ENCODE results near the gene KRTAP5-5.

KRTAP5-5 gene

DNA sequence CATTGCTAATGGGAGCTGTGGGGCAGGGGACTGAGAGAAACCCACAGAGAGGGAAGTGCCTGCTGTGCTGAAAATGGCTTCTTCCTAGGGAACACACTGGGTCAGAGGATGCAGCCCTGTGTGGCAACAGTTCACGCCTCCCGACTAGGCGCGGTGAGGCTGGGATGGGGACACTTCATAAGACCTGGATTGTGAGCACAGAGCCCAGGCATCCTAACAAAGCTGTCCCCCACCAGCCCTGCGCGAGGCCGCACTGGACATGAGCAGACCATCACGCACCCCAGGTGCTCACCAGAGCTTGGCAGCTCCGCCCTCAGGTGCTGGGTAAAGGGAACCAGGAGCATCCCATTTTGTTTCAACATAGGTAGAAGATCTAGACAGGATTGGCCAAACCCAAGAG, 5.9 kb upstream of the KRTAP5-5 start:
- Histone ChIP-seq H3K9me3 (ENCODE audit: low read length) (no peaks in the 10 kb centered on the region), H2AFZ (ENCODE audit: low read depth, low read length) (no peak overlapping the region), H3K4me3 (ENCODE audit: low read length) (no peak overlapping the region), H3K4me1 (ENCODE audit: insufficient read depth, low read length) (no peaks in the 10 kb centered on the region), H3K36me3 (ENCODE audit: insufficient read depth, low read length) (no peaks in the 10 kb centered on the region), H3K27me3 (ENCODE audit: insufficient read depth, low read length) (peaks cover 9% of the 10 kb centered on the region)

DNA sequence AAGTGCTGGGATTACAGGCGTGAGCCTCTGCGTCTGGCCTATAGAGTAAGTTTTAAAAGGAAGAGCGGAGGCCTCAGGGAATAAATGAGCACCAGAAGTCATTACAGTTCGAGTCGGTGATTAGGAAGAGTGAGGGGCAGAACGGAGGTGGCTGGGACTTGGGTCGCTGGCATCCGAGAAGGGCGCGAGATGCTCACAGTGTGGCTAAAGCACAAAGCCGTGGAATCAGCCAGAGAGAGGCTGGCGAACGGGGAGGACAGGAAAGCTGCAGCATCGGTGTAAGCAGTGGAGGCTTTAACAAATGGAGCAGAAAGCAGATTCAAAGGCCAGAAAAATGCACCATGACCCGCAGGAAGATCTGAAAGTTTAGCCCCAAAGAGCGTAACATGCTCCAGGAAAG, 5.0 kb upstream of the KRTAP5-5 start:
- no peak overlapping the region for H3K4me3 ChIP-seq (ENCODE audit: low read length)
- no peaks in the 10 kb centered on the region for H3K9me3 ChIP-seq (ENCODE audit: low read length)
- H3K36me3 ChIP-seq (ENCODE audit: insufficient read depth, low read length), result no peaks in the 10 kb centered on the region
- no peak overlapping the region for H2AFZ ChIP-seq (ENCODE audit: low read depth, low read length)
- H3K4me1 ChIP-seq (ENCODE audit: insufficient read depth, low read length), result peaks cover 2% of the 10 kb centered on the region
- peaks cover 9% of the 10 kb centered on the region for H3K27me3 ChIP-seq (ENCODE audit: insufficient read depth, low read length)

DNA sequence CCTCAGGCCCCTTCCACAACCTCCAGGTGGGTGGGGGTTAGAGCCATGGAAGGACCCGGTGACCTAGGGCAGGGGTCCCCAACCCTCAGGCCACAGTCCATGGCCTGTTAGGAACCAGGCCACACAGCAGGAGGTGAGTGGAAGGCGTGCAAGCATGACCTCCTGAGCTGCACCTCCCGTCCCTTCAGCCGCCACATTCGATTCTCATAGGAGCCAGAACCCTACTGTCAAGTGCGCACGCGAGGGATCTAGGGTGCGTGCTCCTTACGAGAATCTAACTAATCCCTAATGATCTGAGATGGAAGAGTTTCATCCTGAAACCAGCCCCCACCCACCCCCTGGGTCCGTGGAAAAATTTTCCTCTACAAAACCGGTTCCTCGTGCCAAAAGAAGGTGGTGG, 4.0 kb upstream of the KRTAP5-5 start:
- H3K27me3 ChIP-seq (ENCODE audit: insufficient read depth, low read length), result peaks cover 11% of the 10 kb centered on the region
- no peak overlapping the region for H2AFZ ChIP-seq (ENCODE audit: low read depth, low read length)
- H3K9me3 ChIP-seq (ENCODE audit: low read length), result no peaks in the 10 kb centered on the region
- H3K36me3 ChIP-seq (ENCODE audit: insufficient read depth, low read length), result no peaks in the 10 kb centered on the region
- H3K4me1 ChIP-seq (ENCODE audit: insufficient read depth, low read length), result peaks cover 2% of the 10 kb centered on the region
- H3K4me3 ChIP-seq (ENCODE audit: low read length), result no peak overlapping the region

DNA sequence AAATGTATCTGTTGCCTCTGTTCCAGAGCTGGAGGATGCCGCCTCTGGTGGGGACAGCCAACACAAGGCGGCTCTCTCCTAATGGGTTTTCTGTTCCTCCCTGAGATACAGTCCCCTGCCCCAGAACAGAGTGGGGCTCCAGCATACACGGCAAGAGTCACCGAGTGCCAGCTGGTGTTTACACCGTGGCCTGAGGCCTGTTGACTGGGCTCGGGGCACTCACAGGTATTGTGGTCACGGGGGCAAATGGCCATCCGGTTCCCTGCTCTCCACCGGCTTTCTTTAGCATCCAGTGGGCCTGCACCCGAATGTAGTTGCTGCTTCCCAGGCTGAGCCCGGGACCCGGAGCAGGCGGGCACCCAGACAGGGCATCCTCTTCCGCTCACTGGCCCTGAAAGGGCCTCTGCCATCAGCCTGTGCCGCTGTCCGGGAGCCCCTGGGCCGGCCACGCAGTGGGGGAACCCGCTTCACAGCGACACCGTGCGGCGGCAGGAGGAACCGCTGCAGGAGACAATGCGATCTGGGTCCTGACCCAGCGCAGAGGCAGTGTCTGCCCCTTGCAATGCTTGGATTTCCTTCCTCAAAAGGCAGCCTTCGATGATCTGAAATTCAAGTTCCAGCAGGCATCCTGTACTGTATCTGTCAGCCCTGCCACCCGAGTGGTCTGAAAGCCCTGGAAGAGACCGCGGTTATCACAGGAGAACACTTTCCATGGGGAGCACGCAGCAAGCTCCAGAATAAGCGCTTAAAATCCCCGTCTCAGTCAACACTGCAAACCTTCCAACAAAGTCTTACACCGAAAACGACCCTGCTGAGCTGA, 859 bp upstream of the KRTAP5-5 start:
- H3K36me3 ChIP-seq (ENCODE audit: insufficient read depth, low read length), result no peaks in the 10 kb centered on the region
- H3K9me3 ChIP-seq (ENCODE audit: low read length), result no peaks in the 10 kb centered on the region
- peaks cover 2% of the 10 kb centered on the region for H3K4me1 ChIP-seq (ENCODE audit: insufficient read depth, low read length)
- peaks cover 23% of the 10 kb centered on the region for H3K27me3 ChIP-seq (ENCODE audit: insufficient read depth, low read length)
- H3K4me3 ChIP-seq (ENCODE audit: low read length), result no peak overlapping the region
- H2AFZ ChIP-seq (ENCODE audit: low read depth, low read length), result no peak overlapping the region

- Histone ChIP-seq H3K4me1 (ENCODE audit: insufficient read depth, low read length) (peaks cover 2% of the 10 kb centered on the region), H3K9me3 (ENCODE audit: low read length) (no peaks in the 10 kb centered on the region), H3K36me3 (ENCODE audit: insufficient read depth, low read length) (no peaks in the 10 kb centered on the region), H2AFZ (ENCODE audit: low read depth, low read length) (no peak overlapping the region), H3K4me3 (ENCODE audit: low read length) (no peak overlapping the region), H3K27me3 (ENCODE audit: insufficient read depth, low read length) (peaks cover 20% of the 10 kb centered on the region)
Observed at GRCh38 chr11:1630271-1630670, 696 bp downstream of the KRTAP5-5 start.

DNA sequence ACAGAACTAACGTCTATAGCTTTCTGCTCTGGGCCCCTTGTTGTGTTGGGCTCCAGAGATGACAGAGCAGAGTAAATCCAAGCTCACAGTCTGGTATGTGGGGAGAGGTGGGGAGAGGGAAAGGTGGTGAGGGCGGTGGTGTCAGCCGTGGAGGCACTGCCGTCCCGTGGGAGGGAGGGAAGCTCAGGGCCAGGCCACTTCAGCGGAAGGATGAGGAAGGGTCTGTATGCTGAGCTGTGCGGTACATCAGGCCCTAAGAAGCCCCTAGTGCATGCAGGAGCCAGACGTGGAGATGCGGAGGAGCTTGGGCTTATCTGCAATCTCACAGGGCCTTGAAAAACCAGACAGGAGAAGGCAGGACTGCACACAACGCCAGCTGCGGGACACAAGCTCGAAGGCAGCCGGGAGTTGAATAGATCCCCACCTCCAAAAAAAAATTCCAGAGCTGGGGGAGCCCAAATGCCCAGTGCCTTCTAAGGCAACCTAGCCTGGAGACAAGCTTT, 1.5 kb downstream of the KRTAP5-5 start:
- Histone ChIP-seq H3K4me3 (ENCODE audit: low read length) (no peak overlapping the region), H3K9me3 (ENCODE audit: low read length) (no peaks in the 10 kb centered on the region), H3K27me3 (ENCODE audit: insufficient read depth, low read length) (peaks cover 14% of the 10 kb centered on the region), H2AFZ (ENCODE audit: low read depth, low read length) (no peak overlapping the region), H3K4me1 (ENCODE audit: insufficient read depth, low read length) (peaks cover 2% of the 10 kb centered on the region), H3K36me3 (ENCODE audit: insufficient read depth, low read length) (no peaks in the 10 kb centered on the region)

GRCh38 chr11:1632053-1632714, 2.6 kb downstream of the KRTAP5-5 start:
- Histone ChIP-seq H3K4me3 (ENCODE audit: low read length) (no peak overlapping the region), H3K9me3 (ENCODE audit: low read length) (no peaks in the 10 kb centered on the region), H2AFZ (ENCODE audit: low read depth, low read length) (no peak overlapping the region), H3K36me3 (ENCODE audit: insufficient read depth, low read length) (no peaks in the 10 kb centered on the region), H3K27me3 (ENCODE audit: insufficient read depth, low read length) (peaks cover 18% of the 10 kb centered on the region), H3K4me1 (ENCODE audit: insufficient read depth, low read length) (peaks cover 2% of the 10 kb centered on the region)

DNA sequence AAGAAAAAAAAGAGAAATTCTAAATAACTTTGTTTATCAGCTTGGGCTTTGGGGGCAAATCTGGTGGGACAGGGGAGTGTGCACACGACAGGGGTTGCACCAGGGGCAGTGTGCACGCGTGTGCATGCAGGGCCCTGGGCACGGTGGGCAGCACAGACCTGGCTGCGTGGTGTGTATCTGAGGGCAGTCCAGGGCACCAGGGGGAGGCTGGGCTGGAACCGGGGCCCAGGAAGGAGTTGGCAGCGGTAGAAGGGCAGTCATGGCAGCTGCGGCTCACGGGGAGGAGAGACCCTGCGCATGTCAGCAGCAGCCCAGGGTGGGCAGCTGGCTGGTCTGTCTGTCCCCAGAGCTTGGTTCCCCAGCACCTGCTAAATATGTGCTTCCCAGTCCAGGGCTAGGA, 4.3 kb downstream of the KRTAP5-5 start:
- Histone ChIP-seq H3K4me3 (ENCODE audit: low read length) (no peak overlapping the region), H3K9me3 (ENCODE audit: low read length) (no peaks in the 10 kb centered on the region), H3K27me3 (ENCODE audit: insufficient read depth, low read length) (peaks cover 21% of the 10 kb centered on the region), H3K4me1 (ENCODE audit: insufficient read depth, low read length) (peaks cover 2% of the 10 kb centered on the region), H3K36me3 (ENCODE audit: insufficient read depth, low read length) (no peaks in the 10 kb centered on the region), H2AFZ (ENCODE audit: low read depth, low read length) (no peak overlapping the region)

GRCh38 chr11:1636291-1636950, 6.8 kb downstream of the KRTAP5-5 start:
- Histone ChIP-seq H3K27me3 (ENCODE audit: insufficient read depth, low read length) (peaks cover 26% of the 10 kb centered on the region), H3K4me1 (ENCODE audit: insufficient read depth, low read length) (no peaks in the 10 kb centered on the region), H3K4me3 (ENCODE audit: low read length) (no peak overlapping the region), H3K9me3 (ENCODE audit: low read length) (no peaks in the 10 kb centered on the region), H2AFZ (ENCODE audit: low read depth, low read length) (no peak overlapping the region), H3K36me3 (ENCODE audit: insufficient read depth, low read length) (no peaks in the 10 kb centered on the region)

GRCh38 chr11:1637628-1638027, 8.1 kb downstream of the KRTAP5-5 start:
- no peaks in the 10 kb centered on the region for H3K9me3 ChIP-seq (ENCODE audit: low read length)

GRCh38 chr11:1638344-1638743, 8.8 kb downstream of the KRTAP5-5 start:
- H3K4me1 ChIP-seq (ENCODE audit: insufficient read depth, low read length), result no peaks in the 10 kb centered on the region
- H2AFZ ChIP-seq (ENCODE audit: low read depth, low read length), result no peak overlapping the region
- H3K4me3 ChIP-seq (ENCODE audit: low read length), result no peak overlapping the region
- no peaks in the 10 kb centered on the region for H3K9me3 ChIP-seq (ENCODE audit: low read length)
- H3K36me3 ChIP-seq (ENCODE audit: insufficient read depth, low read length), result no peaks in the 10 kb centered on the region
- H3K27me3 ChIP-seq (ENCODE audit: insufficient read depth, low read length), result peaks cover 28% of the 10 kb centered on the region

More at GRCh38 chr11:1637628-1638027, 8.1 kb downstream of the KRTAP5-5 start:
- Histone ChIP-seq H3K4me1 (ENCODE audit: insufficient read depth, low read length) (no peaks in the 10 kb centered on the region), H3K4me3 (ENCODE audit: low read length) (no peak overlapping the region), H2AFZ (ENCODE audit: low read depth, low read length) (no peak overlapping the region), H3K36me3 (ENCODE audit: insufficient read depth, low read length) (no peaks in the 10 kb centered on the region), H3K27me3 (ENCODE audit: insufficient read depth, low read length) (peaks cover 22% of the 10 kb centered on the region)

- Histone ChIP-seq H3K36me3 (ENCODE audit: insufficient read depth, low read length) (no peaks in the 10 kb centered on the region), H3K4me1 (ENCODE audit: insufficient read depth, low read length) (no peaks in the 10 kb centered on the region), H3K4me3 (ENCODE audit: low read length) (no peak overlapping the region), H3K9me3 (ENCODE audit: low read length) (no peaks in the 10 kb centered on the region), H2AFZ (ENCODE audit: low read depth, low read length) (no peak overlapping the region), H3K27me3 (ENCODE audit: insufficient read depth, low read length) (peaks cover 31% of the 10 kb centered on the region)
Observed at GRCh38 chr11:1639102-1639620, 9.6 kb downstream of the KRTAP5-5 start.

- no peak overlapping the region for H3K4me3 ChIP-seq (ENCODE audit: low read length)
- no peak overlapping the region for H2AFZ ChIP-seq (ENCODE audit: low read depth, low read length)
- H3K27me3 ChIP-seq (ENCODE audit: insufficient read depth, low read length), result peaks cover 31% of the 10 kb centered on the region
- no peaks in the 10 kb centered on the region for H3K4me1 ChIP-seq (ENCODE audit: insufficient read depth, low read length)
- no peaks in the 10 kb centered on the region for H3K36me3 ChIP-seq (ENCODE audit: insufficient read depth, low read length)
- no peaks in the 10 kb centered on the region for H3K9me3 ChIP-seq (ENCODE audit: low read length)
Observed at GRCh38 chr11:1639666-1640065, 10.1 kb downstream of the KRTAP5-5 start.
